Stomach (tissue), 9 donors: ENCODE results near the gene PKP1. TPM values are rescaled to one million over a fixed set of nuclear protein-coding genes. Genes with fewer than 3 reads are reported as not detected.

ENCODE experiments used
- DNase-seq, 2 donors: peaks; one replicate each; pipeline versions ENCODE4 v3.0.0 to v3.0.0-alpha.2; 2013 to 2019
- H3K27ac ChIP-seq, 5 donors: fragments of 200-600 bp in 4 of 5; sonication (generic) in 4 of 5; one replicate each; pipeline ENCODE4 v1.5.1; 2013 to 2019; ENCODE audit warnings: mild to moderate bottlenecking in 1 of 5, moderate library complexity in 1 of 5
- H3K27me3 ChIP-seq, 3 donors: fragments of 200-600 bp; sonication (generic); one replicate each; pipeline ENCODE4 v1.5.1; 2017 to 2019; ENCODE audit warnings: mixed run types in 1 of 3
- H3K36me3 ChIP-seq, 4 donors: fragments of 200-600 bp; sonication (generic); 1 replicate in 3 of 4; 2 replicates in 1 of 4; pipeline ENCODE4 v1.5.1; 2016 to 2019
- H3K4me1 ChIP-seq, 4 donors: fragments of 200-600 bp; sonication (generic); one replicate each; pipeline ENCODE4 v1.5.1; 2016 to 2019
- H3K4me3 ChIP-seq, 4 donors: fragments of 200-600 bp; sonication (generic) in 3 of 4; one replicate each; pipeline ENCODE4 v1.5.1; 2016 to 2019; ENCODE audit warnings: mild to moderate bottlenecking in 1 of 4
- H3K9me3 ChIP-seq, 4 donors: fragments of 200-600 bp; sonication (generic); one replicate each; pipeline ENCODE4 v1.5.1; 2016 to 2019
- EP300 ChIP-seq: sonication (generic); formaldehyde crosslinking; IDR thresholded peaks from one replicate; pipeline ENCODE4 v1.6.1; 2017; ENCODE audit warnings: antibody characterized with exemption
- POLR2A ChIP-seq, 4 donors: fragments of 450-650 bp; IDR thresholded peaks; one replicate each; pipeline ENCODE4 v1.6.1; 2016; ENCODE audit warnings: antibody characterized with exemption in 4 of 4, control low read depth in 2 of 4, mild to moderate bottlenecking in 1 of 4, moderate library complexity in 1 of 4
- POLR2AphosphoS5 ChIP-seq, 3 donors: sonication (generic); formaldehyde crosslinking; IDR thresholded peaks; one replicate each; pipeline ENCODE4 v1.6.1; 2016; ENCODE audit warnings: antibody characterized with exemption in 3 of 3
- WGBS, 5 donors: extraction: QIAGEN DNeasy Blood & Tissue Kit in 3 of 5; methylation state at CpG; one replicate each; pipeline versions ENCODE4 v1.1.5 to v1.1.7; 2013 to 2018; 5-methylcytosine and 5-hydroxymethylcytosine counted together
- intact Hi-C: fragments of 100-400 bp; cut with DNase I; formaldehyde crosslinking; loops from one replicate; pipeline ENCODE4 v1.15.1; 2023; ENCODE audit warnings: low total_unique reads
- polyA plus RNA-seq, 3 donors: library from polyadenylated mRNA; stranded (reverse); fragments of 200-250 nt; gene quantifications; one replicate each; pipeline ENCODE4 v1.2.3, GENCODE V29; 2013
- total RNA-seq, 5 donors: library from RNA; depleted of rRNA; stranded (reverse); fragments of >200 nt; gene quantifications; one replicate each; pipeline versions ENCODE4 v1.1.0 to v1.2.3, GENCODE V29; 2014 to 2016
- TF ChIP-seq, protein P1 (sequence below), 7 experiments: fragments of 450-650 bp in 4 of 7; fragments of 200-600 bp in 3 of 7; sonication (generic) in 3 of 7; IDR thresholded peaks; one replicate each; pipeline ENCODE4 v1.5.1; 2016 to 2019; ENCODE audit warnings: antibody characterized with exemption in 7 of 7, control low read depth in 2 of 7, mild to moderate bottlenecking in 1 of 7
- donor health status: healthy with polysubstance abuse.
- donor health status: Bipolar disorder and iron deficiency.
- donor health status: healthy.

PKP1 gene
- total and polyA plus RNA-seq, 8 donors: under 0.01 to 42.2 (median 0.40) TPM; not detected in 2

DNA sequence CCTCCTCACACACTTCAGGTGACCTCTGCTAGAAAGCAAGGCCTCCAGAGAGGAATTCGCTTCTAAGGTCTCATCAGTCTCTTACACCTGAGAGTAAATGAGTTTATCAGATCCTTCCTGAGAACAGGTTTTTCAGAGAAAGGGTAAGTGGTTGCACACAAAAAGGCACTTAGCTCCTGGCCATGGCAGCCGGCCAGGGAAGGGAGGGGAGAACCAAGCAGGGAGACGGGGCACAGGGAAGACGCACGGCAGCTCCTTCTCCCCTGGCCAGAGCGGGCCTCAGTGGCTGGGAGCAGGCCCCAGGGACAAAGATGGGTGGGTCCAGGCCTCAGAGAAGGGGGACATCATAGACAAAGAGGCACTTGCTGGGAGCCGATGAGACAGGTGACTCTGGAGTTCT, 97.8 kb downstream of the PKP1 start:
- intact Hi-C loops: no loop called here
- H3K9me3 ChIP-seq: no peaks in the 10 kb centered on the region
- DNase-seq: peak; percentile 74 to 85
- H3K27me3 ChIP-seq: peaks cover 0 to 32% (median 6%) of the 10 kb centered on the region in 3 donors
- peaks cover 0 to 11% (median 4%) of the 10 kb centered on the region in 4 donors for H3K4me1 ChIP-seq
- peaks cover 0 to 35% (median 9%) of the 10 kb centered on the region in 4 donors for H3K36me3 ChIP-seq
- WGBS, 5 donors: 38 to 75% (median 51%) methylated on average over 6 to 7 of the region's 7 CpGs
- no peak overlapping the region for H3K4me3 ChIP-seq
- H3K27ac ChIP-seq: no peak overlapping the region
- TF ChIP-seq, protein P1, sequence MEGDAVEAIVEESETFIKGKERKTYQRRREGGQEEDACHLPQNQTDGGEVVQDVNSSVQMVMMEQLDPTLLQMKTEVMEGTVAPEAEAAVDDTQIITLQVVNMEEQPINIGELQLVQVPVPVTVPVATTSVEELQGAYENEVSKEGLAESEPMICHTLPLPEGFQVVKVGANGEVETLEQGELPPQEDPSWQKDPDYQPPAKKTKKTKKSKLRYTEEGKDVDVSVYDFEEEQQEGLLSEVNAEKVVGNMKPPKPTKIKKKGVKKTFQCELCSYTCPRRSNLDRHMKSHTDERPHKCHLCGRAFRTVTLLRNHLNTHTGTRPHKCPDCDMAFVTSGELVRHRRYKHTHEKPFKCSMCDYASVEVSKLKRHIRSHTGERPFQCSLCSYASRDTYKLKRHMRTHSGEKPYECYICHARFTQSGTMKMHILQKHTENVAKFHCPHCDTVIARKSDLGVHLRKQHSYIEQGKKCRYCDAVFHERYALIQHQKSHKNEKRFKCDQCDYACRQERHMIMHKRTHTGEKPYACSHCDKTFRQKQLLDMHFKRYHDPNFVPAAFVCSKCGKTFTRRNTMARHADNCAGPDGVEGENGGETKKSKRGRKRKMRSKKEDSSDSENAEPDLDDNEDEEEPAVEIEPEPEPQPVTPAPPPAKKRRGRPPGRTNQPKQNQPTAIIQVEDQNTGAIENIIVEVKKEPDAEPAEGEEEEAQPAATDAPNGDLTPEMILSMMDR (IDR thresholded peaks at IDR 0.05): no peak
- TF ChIP-seq POLR2AphosphoS5 (IDR thresholded peaks at IDR 0.05) (no peak), EP300 (no peak), POLR2A (IDR thresholded peaks at IDR 0.05) (no peak)

Other genes with a start within 250 kb of the PKP1 start
- under 1 TPM in 2 of 5 donors, not detected in 3; under 0.01 to 0.18 TPM for gene CACNA1S, start 171.1 kb upstream of the PKP1 start, total RNA-seq
- not detected for gene CACNA1S, start 171.1 kb upstream of the PKP1 start, polyA plus RNA-seq
- under 1 TPM in 1 of 5 donors, not detected in 4; 0.18 TPM for gene ASCL5, start 156.3 kb upstream of the PKP1 start, total RNA-seq
- under 1 TPM in 2 of 3 donors, not detected in 1; 0.10 to 0.19 TPM for gene ASCL5, start 156.3 kb upstream of the PKP1 start, polyA plus RNA-seq
- 10 to 100 TPM; 21.7 to 51.8 (median 47.8) TPM for gene TMEM9, start 129.0 kb upstream of the PKP1 start, total RNA-seq
- 10 to 100 TPM; 22.0 to 53.8 (median 48.1) TPM for gene TMEM9, start 129.0 kb upstream of the PKP1 start, polyA plus RNA-seq
- under 1 TPM in 2 of 5 donors, not detected in 3; under 0.01 to 0.55 TPM for gene IGFN1, start 92.7 kb upstream of the PKP1 start, total RNA-seq
- gene IGFN1, start 92.7 kb upstream of the PKP1 start, polyA plus RNA-seq: under 1 TPM; under 0.01 to 0.15 (median 0.05) TPM
- gene TNNT2, start 94.2 kb downstream of the PKP1 start, total RNA-seq: 1 to 10 TPM in 1 of 5 donors, not detected in 4; 1.5 TPM
- 10 to 100 TPM in 1 of 3 donors, 1 to 10 TPM in 2; 6.4 to 12.0 (median 7.0) TPM for gene TNNT2, start 94.2 kb downstream of the PKP1 start, polyA plus RNA-seq
- gene LAD1, start 115.8 kb downstream of the PKP1 start, total RNA-seq: 100 to 1,000 TPM in 1 of 5 donors, 10 to 100 TPM in 4; 23.7 to 151 (median 46.6) TPM
- gene LAD1, start 115.8 kb downstream of the PKP1 start, polyA plus RNA-seq: 10 to 100 TPM; 50.4 to 74.4 (median 51.4) TPM
- gene TNNI1, start 138.2 kb downstream of the PKP1 start, total RNA-seq: not detected
- 1 to 10 TPM in 1 of 3 donors, under 1 TPM in 1, not detected in 1; 0.33 to 6.1 TPM for gene TNNI1, start 138.2 kb downstream of the PKP1 start, polyA plus RNA-seq
- gene PHLDA3, start 185.7 kb downstream of the PKP1 start, total RNA-seq: 10 to 100 TPM in 4 of 5 donors, 1 to 10 TPM in 1; 4.0 to 66.5 (median 12.7) TPM
- 10 to 100 TPM; 21.5 to 45.4 (median 29.9) TPM for gene PHLDA3, start 185.7 kb downstream of the PKP1 start, polyA plus RNA-seq
- gene CSRP1, start 223.6 kb downstream of the PKP1 start, total RNA-seq: 1,000 to 10,000 TPM in 2 of 5 donors, 100 to 1,000 TPM in 3; 304 to 2,162 (median 853) TPM
- 100 to 1,000 TPM; 220 to 641 (median 274) TPM for gene CSRP1, start 223.6 kb downstream of the PKP1 start, polyA plus RNA-seq